SK-N-MC (cell line): ENCODE data around the gene KCNS1.
"Not testable (repeated sequence)": the region's sequence is repeated elsewhere in the genome, so short reads cannot be mapped to it uniquely, and the experiment has no call there.

Experiments
- EZH2 ChIP-seq: fragments of 200-600 bp; sonication (generic); IDR thresholded peaks from one replicate; pipeline ENCODE4 v1.6.1; 2017; ENCODE audit warnings: antibody characterized with exemption
- POLR2AphosphoS5 ChIP-seq: IDR thresholded peaks from 2 replicates; pipeline ENCODE4 v1.6.1; 2012; ENCODE audit warnings: mild to moderate bottlenecking, low read depth, low read length, borderline replicate concordance

- TF ChIP-seq POLR2AphosphoS5, EZH2: not testable (repeated sequence)
Observed at GRCh38 chr20:45063107-45063506, 37.8 kb downstream of the KCNS1 start.
